Stimulated activated CD8-positive, alpha-beta memory T cell treated with anti-CD3 and anti-CD28 coated beads, Interleukin-15, amount 100 ng/mL, for 48 hours (primary cell): Measurements from ENCODE around the gene NR4A2.
"Not testable (repeated sequence)": the region's sequence is repeated elsewhere in the genome, so short reads cannot be mapped to it uniquely, and the experiment has no call there.

ENCODE experiments used
- DNase-seq, 2 donors: peaks; one replicate each; pipeline ENCODE4 v3.0.0-alpha.2; 2020; ENCODE audit warnings: low read depth in 2 of 2

The NR4A2 gene

DNA sequence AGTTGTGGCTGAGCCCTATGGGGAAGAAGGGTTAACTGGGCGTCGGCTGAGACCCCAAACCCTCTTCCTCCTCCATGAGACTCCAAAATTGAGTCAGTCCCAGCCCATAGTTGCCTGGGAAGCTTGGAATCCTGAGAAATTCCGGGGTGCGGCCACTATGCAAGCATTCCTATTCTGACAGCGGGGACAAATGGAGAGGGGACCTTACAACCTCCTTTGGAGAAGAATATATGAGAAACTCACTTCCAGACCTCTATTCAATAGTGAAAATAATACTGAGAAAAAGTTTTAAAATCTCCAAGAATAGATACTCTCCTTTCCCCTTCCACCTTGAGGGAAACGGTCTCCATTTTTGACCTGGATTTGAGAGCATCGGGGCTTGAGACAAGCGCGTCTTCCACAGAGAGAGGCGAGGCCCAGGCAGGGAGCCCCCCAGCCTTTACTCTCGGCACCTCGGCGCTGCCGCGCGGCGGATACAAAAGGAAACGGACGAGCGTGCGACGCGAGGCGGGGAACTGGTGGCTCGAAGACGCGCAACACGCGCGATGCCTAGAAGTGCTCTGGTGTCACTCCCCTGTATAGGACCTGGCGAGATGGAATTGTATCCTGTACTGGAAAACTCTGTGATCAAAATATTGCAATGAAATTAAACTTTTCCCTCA is 11.1 kb downstream of the NR4A2 start:
- no peak for DNase-seq

DNA sequence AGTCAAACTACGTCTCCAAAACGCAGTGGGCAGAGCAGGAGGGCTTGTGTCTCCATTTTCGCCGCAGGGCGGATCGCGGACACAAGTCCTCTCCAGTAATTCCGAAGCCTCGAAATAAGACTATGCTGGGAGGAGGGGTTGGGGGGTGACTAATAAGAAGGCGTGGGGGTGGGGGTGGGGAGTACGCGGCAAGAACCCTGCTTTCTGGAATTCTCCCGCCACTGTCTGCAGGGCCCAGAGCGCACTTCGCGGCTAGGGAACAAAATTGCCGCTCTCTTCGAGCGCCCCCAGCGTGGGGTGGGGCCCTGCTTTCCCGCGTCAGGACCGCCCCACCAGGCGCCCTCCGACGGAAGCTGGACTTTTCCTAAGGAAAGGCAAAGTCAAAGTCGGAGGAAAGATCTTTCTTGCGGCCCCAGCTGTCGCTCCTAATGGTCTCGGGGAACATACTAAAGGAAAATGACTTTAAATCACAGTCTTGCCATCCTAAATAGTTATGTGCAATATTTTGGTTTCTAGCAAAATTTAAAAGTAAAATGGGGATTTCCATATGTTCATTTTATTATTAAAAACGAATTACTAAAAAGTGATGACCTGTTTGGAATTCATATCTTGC is 11.9 kb downstream of the NR4A2 start:
- DNase-seq, result no peak

DNA sequence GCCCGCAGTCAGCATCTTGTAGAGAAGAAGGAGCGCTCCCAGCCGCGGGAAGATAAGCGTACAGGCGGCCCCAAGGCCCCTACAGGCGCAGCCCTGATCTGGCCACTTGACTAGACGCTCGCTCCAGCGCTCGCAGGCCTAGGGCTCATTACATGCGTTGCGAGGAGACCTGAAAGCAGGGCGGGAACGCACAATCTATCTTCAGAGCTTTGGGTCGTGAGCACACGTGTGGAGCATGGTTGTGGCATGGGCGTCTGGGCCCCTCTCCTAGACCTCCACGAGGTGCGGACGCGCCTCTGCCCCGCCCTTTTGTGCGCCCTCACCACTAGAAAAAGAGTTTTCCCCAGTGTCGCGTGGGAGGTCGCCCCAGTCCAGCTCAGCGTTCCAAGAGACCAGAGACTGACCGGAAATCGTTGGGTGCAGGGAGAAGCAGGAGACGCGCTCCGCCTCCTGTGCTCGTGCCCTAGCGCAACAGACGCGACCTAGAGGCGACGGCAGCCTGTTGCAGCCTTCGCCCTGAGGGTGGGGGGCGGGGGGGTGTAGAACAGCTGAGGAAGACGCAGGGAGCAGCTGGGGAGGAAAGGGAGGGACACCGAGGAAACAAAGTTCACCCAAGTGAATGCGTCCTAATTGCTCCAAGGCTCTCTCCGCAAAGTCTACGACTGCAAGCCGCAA is 12.6 kb downstream of the NR4A2 start:
- DNase-seq, result no peak

DNA sequence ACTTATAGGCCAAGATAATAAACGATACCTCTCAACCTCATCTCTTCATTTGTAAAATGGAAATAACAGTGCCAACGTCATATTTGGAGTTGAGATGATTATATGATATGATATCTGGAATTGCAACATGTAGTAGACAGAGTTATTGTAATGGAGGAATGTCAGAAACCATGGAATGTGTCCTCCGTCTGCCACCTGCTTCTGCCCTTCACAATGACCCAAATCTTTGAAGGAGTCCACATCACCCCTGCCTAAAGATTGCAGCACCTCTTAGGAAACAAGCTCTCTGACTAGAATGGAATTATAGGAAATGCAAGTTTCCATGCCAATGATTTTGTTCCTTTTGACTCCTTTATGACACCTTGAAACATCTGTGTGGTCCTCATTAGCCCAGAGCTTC is 14.9 kb downstream of the NR4A2 start:
- DNase-seq, result no peak

DNA sequence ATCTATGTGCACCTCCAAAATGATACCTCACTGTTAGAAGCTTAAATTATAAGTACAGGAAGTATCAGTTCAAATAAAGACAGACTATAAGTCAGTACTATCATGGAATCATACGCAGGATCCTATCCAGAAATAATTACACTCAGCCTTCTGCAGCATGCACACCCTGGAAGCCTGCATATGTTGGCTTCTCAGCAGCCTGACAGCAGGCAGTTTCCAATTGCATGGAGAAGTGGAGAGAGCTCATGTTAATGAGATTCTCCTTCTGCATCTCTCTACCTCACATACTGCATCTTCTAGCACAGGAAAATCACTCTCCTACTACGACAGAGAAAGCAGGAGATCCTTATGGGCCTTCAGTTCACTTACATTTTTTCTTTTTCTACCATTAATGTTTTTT is 20.5 kb downstream of the NR4A2 start:
- no peak for DNase-seq

DNA sequence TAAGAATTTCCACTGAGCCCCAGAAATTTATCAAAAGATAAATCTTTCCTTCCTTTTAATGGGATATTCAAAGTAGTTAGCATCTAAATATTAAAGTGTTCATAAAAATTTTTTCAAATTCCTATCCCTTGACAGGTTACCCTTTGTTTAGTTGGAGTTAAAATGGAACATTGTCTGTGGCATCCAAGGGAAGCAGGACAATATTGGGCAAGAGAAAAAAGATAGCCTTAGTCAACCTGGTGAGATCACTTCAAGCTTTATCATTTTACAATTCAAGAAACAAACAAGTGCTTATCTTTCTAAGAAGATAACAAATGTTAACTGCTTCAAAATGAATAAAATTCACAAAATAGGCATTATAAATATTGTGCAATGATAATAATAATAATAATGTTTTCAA is 21.7 kb downstream of the NR4A2 start:
- no peak for DNase-seq

DNA sequence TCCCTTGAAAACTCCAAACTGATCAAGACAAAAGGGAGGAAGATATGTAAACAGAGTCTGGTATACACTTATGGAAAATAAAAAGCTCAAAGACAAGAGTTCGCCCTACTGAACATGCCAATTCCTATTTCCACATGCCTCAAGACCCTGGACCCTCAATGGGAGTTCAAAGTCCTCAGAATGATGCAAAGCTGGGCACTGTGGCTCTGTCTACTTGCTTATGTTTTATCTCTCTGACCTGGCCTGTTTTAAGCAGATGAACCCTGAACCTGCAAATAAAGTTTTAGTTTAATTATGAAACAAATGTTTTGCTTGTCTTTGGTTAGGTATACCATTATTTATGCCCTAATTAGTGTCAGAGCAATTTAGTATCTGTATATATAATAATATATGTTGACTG is 22.6 kb downstream of the NR4A2 start:
- DNase-seq, result no peak

DNA sequence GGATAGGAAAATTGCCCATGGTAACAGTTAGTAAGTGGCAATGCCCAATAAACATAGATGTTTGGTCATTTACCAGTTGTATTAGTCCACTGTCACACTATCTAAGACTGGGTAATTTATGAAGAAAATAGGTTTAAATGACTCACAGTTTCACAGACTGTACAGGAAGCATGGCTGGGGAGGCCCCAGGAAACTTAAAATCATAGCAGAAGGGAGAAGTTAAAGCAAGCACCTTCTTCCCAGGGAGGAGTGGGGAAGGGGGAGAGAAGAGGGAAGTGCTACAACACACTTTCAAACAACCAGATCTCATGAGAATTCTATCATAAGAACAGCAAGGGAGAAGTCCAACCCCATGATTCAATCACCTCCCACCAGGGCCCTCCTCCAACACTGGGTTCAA is 23.4 kb downstream of the NR4A2 start:
- no peak for DNase-seq

DNA sequence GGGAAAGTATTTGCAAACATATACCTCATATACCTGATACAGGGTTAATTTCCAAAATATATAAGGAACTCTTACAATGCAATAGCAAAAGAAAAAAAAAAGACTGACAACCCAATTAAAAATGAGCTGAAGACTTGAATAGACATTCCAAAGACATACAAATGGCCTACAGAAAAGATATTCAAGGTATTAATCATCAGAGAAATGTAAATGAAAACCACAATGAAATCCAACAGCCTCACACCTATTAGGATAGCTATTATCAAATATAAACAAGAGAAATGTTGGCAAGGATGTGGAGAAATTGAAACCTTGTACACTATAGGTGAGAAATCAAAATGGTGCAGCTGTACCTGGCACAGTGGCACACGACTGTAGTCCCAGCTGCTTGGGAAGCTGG is 25.7 kb downstream of the NR4A2 start:
- DNase-seq, result no peak

DNA sequence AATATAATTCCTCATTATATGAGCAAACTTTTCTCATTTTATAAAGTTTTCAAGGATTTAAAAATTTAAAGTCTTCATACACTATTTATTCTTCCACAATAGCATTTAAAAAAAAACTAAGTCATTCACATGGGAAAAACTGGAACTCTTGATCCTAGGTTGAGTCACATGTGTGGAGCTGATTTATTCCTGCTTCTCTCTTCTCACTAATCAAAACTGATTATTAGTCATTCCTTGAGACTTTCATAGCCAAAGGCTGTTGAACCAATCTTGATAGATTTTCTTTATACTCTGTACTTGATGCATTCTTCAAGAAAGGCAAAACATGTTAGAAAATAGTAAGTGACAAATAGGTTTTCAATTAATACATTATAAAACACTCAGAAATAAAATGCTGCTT is 27.4 kb downstream of the NR4A2 start:
- no peak for DNase-seq

DNA sequence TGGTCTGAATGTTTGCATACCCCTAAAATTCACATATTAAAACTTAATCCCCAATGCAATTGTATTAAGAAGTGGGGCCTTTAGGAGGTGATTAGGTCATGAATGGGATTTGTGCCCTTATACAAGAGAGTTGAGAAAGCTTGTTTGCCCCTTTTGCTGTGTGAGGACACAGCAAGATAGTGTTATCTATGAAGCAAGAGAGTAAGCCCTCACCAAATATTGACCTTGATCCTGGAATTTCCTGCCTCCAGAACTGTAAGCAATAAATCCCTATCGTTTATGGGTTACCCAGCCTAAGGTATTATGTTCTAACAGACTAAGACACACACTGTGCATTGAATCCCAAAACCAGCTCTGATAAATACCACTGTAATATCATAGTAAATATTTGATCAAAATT is 32.2 kb downstream of the NR4A2 start:
- no peak for DNase-seq

DNA sequence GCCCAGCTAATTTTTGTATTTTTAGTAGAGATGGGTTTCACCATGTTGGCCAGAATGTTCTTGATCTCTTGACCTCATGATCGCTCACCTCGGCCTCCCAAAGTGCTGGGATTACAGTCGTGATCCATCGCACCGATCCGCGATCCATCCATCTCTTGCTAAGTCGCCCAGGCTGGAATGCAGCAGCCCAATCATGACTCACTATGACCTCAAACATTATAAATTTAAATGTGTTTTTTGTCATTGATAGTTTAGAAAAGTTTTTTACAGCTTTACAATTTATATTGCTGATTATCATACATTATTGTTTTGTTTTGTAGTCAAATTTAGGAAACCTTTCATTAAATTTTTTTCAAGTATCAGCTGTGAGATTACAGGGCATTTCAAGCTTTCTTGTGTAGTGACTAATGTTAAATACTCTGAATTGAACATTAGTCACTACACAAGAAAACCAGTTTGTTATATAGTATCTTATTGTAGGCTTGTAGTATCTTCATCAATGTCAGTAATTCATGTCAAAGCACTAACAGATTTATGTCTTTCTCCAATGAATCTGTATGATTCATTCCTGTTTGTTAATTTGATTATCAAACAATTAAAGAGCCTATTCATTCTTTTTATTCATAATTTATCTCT is 37.5 kb downstream of the NR4A2 start:
- DNase-seq, result no peak

DNA sequence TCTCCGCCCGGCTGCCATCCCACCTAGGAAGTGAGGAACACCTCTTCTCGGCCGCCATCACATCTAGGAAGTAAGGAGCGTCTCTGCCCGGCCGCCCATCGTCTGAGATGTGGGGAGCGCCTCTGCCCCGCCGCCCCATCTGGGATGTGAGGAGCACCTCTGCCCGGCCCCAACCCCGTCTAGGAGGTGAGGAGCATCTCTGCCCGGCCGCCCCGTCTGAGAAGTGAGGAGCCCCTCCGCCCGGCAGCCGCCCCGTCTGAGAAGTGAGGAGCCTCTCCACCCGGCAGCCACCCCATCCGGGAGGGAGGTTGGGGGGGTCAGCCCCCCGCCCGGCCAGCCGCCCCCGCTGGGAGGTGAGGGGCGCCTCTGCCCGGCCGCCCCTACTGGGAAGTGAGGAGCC is 39.1 kb downstream of the NR4A2 start:
- not testable (repeated sequence) for DNase-seq

DNA sequence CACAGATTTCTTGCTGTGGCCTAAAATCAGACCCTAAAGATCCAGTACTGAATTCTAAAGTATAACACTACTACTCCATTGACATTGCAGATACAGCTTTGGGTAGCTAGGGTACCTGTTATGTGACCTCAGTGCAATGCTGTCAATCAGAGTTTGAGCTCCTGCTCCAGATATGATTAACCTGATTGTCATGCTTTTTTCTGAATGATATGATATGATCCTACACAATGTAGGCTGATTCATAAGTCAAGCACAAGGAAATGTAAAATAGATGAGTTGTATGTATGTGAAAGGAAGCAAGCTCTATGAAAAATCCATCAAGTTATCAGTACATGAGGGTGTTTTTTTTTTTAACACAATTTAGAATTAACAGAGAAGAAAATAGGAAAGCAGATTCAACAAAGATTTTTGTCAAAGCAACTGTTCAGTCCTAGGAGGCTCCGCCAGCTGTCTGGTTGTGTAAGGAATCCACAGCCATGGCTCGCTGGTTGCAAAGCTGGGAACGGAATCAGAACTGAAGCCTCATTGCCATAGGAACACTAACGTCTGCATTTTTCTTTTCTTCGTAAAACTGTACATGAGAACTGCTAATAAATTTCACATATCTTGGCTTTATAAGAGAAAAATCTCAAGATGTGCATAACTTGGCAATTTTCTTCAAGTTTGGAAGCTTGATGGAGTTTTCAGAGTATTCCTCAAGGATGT is 52.9 kb downstream of the NR4A2 start:
- no peak for DNase-seq
